HG02763 (cell line): ENCODE measurements around the gene SLC37A2.

Source experiments
- ATAC-seq: cut with Tn5 transposase; IDR thresholded peaks from one replicate; pipeline ENCODE4 v1.9.1; 2021; ENCODE audit warnings: mild to moderate bottlenecking, moderate library complexity; ENCODE audit not compliant: unreplicated experiment

Gene SLC37A2

GRCh38 chr11:125105926-125106325 is 42.8 kb downstream of the SLC37A2 start:
- no peak for ATAC-seq

- ATAC-seq, result no peak
Observed at GRCh38 chr11:125108469-125108868, 45.4 kb downstream of the SLC37A2 start.

DNA sequence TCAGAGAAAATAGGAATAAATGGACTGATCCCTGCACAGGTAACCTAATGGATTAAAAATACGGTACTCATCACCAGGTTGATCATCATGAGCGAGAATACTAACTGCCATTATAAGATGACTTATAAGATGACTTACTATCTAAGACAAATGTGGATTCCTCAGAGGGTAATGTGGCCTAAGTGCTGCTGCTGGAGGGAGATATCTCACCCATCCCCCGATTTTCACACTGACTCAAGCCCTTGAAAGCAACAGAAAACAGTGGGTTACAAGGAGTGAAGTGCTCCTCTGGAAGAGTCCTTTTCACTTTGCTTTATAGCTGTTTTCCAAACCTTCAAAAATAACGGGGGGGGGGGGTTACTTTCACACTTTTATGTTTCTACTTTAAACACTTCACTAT is 47.4 kb downstream of the SLC37A2 start:
- ATAC-seq, result no peak

GRCh38 chr11:125111001-125111342 is 47.9 kb downstream of the SLC37A2 start:
- ATAC-seq, result no peak

DNA sequence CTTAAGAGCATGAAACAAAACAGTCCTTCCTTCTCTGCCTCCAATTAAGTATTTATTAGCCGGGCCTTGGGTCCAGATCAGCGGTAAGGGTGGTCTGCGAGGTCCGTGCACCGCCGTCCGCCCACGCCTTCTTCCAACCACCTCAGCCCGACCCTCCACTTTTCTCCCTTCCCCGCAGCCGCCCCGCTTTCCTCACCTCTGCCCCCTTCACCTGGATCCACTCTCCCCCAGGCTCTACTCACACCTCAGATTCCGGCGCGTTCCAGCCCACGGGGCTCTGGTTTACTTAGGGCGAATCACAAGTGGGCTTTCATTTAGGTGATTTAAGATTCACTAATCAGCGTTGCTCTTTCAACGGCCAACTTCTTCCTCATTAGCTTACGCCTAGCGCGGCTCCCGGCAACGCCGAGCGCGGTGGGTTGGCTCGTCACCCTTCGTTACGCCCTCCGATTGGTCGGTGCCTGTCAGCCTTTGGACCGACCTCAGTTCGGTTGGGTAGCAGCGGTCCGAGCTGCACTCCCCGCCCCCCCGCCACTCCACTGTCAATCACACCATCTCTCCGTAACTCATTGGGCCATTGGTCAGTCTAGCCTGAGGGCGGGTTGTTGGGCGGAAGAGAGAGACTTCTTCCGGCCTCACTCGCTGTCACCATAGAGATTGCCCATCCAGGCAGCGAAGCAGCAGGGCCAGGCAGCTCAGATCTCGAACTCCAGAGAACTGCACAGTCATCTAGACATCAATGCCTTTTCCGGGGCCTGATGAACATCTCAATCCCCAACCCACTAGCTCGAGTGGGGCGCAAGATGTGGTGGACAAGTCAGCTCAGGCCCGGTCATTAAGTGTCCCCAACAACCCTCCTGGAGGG is 48.5 kb downstream of the SLC37A2 start, which contains the start of gene TMEM218:
Gene TMEM218 (minus strand): TSS at position 284 of the 865 bp plus-strand sequence. CDS start 9,385 bp downstream, outside the sequence.
- ATAC-seq, result peak; percentile 97

GRCh38 chr11:125112208-125112604 is 49.1 kb downstream of the SLC37A2 start:
- no peak for ATAC-seq

- ATAC-seq, result no peak
Observed at GRCh38 chr11:125114518-125114917, 51.4 kb downstream of the SLC37A2 start.

- ATAC-seq, result no peak
Observed at GRCh38 chr11:125117429-125117828, 54.3 kb downstream of the SLC37A2 start.

DNA sequence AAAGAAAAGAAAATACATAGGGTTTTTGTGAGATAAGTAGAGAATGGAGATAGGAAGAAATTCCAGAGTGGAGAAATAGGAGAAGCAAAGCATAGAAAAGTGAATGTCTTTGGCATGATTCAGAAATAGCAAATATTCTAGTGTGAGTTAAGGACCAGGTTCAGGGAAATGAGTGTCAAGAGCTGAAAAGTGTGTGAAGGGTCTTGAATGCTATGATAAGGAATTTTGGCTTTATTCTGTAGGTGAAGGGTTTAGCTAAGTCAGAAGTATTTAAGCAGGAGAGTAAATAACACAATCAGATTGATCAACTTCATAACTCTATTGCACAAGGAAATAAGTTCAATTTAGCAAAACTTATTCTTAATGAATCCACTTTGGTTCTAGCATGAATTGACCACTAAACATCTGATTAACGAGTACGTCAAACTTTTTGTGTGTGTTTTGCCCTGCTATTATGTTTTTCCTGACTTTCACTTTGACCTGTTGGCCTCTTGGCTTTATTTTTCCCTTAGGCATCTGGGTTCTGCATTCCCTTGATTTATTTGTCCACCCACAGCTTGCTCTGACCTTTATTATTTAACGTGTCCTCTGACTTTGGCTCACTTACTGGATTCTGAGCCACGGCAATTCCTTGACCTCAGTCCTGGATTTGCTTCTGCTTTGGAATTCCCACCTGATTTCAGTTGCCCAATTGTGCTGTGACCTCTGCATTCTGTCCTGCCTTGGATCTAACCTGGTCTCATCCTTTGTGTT is 60.3 kb downstream of the SLC37A2 start:
- ATAC-seq, result no peak

GRCh38 chr11:125123947-125124617 is 61.0 kb downstream of the SLC37A2 start:
- ATAC-seq, result no peak

DNA sequence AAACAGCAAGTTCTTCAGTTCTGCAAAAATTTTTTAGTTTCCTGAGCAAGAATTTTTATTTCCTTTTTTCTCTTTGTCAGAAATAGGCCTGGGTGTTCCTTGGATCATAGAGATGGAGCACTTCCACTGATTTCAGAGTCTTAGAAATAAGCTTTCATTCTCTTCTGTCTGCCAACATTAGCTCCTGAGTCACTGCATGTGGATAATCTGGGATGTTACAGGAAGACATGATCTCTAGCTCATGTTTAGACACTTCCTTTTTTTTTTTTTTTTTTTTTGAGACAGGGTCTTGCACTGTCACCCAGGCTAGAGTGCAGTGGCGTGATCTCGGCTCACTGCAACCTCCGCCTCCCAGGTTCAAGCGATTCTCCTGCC is 61.5 kb downstream of the SLC37A2 start:
- no peak for ATAC-seq

- no peak for ATAC-seq
Observed at GRCh38 chr11:125128450-125128849, 65.3 kb downstream of the SLC37A2 start.

- ATAC-seq, result no peak
Observed at GRCh38 chr11:125129316-125129993, 66.3 kb downstream of the SLC37A2 start.

GRCh38 chr11:125132071-125132470 is 69.0 kb downstream of the SLC37A2 start:
- ATAC-seq, result no peak

DNA sequence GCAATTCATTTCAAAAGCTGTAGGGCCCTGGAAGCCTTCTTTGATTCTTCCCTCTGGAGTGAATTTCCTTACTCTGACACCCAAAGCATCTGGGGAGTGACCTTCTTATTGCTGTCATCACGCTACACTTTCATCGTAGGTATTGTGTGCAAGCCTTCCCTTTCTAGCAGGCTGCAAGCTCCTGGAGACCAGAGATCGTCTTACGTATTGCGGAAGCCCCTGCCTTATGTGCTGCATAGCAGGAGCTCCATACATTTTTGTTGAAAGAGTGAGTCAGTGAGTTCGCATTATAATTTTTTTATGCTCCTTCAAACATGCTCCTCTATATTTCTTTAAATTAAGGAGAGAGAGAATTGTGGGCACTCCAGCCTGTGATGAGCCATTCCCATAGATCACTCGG is 69.5 kb downstream of the SLC37A2 start:
- ATAC-seq, result no peak

GRCh38 chr11:125136001-125136400 is 72.9 kb downstream of the SLC37A2 start:
- no peak for ATAC-seq

GRCh38 chr11:125138966-125139365 is 75.9 kb downstream of the SLC37A2 start:
- ATAC-seq, result no peak

- ATAC-seq, result no peak
Observed at GRCh38 chr11:125139778-125140177, 76.7 kb downstream of the SLC37A2 start.
